Ureter (tissue), 1 donor: ENCODE measurements around the gene PNMA6F. TPM values are rescaled to one million over a fixed set of nuclear protein-coding genes. Genes with fewer than 3 reads are reported as not detected.
"Not testable (repeated sequence)": the region's sequence is repeated elsewhere in the genome, so short reads cannot be mapped to it uniquely, and the experiment has no call there.

Source experiments
- DNase-seq: peaks from one replicate; pipeline ENCODE4 v3.0.0-alpha.2; 2020; ENCODE audit warnings: low spot score
- total RNA-seq: library from RNA; stranded (reverse); gene quantifications from one replicate; pipeline ENCODE4 v1.2.4, GENCODE V29; 2023
- donor health status: DM: yes; HTN: yes; CAD: no.

Gene PNMA6F
- total RNA-seq, 1 donor from 2014 or later: not detected

DNA sequence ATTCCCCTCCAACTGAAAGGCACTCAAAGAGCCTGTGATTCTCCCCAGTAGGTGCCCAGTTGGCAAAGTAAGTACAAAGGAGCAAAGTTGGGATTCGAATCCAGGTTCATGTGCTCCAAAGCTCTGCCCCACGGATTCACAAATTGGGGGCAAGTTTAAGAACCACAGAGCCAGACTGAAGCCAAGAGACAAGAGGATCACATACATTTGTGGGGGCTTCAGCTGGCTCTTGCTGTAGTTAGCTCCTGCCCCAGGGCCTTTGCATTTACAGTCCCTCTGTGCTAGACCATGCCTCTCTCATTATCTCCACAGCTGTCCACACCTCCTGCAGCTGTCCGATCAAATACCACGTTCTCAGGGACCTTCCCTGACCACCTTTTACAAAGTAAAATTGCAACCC is 18.8 kb downstream of the PNMA6F start:
- no peak for DNase-seq

DNA sequence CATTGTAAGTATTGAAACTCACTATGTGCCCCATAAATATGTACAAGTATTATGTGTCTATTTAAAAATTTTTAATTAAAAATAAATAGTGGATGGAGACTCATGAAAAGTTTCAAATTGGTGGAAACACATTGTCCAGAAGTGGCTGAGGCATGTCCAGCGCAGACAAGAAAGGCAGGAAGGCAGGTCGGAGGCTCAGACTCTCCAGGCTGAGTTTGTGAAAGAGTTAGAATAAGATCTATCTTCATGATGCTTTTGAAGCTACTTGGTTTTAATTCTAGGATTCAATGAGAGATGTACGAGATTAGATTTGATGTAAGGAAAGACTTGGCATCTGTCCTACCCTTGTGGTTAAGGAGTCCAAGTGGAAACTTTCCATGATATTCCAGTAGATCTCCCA is 19.8 kb downstream of the PNMA6F start:
- no peak for DNase-seq

DNA sequence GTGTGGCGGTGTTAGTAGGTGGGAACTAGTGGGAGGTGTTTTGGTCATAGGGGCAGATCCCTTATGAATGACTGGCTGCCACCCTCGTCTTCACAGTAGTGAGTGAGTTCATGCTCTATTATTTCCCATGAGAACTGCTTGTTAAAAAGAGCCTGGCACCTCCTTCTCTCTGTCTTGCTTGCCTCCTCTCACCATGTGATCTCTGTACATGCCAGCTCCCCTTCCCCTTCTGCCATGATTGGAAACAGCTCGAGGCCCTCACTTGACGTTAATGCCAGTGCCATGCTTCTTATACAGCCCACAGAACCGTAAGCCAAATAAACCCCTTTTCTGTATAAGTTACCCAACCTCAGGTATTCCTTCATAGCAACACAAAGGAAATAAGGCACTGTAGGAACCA is 21.7 kb downstream of the PNMA6F start:
- peak; percentile 8 for DNase-seq

DNA sequence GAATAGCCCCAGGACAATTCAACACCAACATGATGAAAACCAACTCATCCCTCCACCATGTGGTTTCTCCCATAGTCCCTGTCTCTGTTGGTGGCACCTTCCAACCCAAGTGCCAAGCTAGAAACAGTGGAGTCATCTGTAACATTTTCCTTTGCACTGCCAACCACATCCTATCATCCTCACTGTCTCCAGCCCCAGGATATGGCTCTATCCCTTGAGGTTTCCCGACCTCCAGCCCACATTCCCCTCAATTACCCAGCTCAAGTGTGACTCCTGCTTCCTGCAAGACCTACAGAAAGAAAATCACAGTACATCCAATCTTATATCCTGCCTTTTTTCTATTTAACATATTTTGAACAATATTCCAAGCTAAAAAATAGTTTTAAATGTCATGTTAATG is 24.2 kb downstream of the PNMA6F start:
- peak; percentile 4 for DNase-seq

DNA sequence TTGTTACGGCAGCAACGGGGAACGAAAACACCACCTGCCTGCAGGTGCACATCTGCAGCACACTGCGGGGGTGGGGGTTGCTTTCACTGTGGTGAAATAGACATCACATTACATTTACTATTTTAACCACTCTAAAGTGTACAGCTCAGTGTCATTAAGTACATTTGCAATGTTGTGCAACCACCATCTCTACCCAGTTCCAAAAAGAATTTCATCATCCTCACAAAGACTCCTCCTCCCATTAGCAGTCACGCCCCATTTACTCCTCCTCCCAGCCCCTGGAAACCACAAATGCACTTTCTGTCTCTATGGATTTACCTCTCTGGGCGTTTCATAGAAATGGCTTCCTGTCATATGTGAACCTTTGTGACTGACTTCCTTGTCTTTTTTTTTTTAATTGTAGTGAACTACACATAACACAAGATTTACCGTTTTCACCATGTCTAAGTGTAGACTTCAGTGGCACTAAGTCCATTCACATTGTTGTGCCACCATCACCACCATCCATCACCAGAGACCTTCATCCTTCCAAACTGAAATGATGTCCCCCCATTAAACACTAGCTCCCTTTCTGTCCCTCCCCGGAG is 28.0 kb downstream of the PNMA6F start:
- not testable (repeated sequence) for DNase-seq

DNA sequence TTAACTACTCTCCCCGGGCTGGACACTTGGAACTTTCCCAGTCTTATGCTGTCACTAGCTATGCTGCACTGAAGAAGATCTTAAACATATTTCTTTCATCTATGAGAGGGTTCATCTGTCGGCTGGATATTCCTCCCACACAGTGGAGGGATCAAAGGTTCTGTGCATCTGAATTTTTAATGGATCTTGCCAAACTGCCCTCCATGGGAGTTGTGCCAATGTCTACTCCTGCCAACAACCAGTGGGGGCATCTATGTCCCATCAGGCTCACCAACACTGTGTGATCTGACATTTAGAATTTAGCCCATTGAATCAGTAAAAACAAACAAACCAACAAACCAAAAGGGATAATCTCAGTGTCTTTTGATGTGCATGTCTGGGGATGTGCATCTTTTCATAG is 32.8 kb downstream of the PNMA6F start:
- DNase-seq: not testable (repeated sequence)

DNA sequence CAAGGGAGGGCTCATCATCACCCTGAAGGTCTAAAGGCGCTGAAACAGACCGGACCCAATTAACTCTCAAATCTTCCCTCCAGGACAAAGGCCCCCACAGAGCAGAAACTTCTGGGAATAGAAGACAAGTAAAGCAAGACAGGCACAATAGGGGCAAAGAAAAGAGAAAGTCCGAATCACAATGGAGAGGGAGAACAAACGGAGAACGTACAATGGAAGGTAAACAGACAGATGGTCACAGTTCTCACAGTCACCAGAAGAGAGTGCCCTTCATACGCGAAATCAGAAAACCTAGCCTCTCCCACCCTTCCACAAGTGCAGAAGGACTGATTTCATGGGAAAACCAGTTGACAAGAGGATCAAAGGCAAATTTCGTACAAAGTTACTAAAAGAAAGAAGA is 35.9 kb downstream of the PNMA6F start:
- DNase-seq: not testable (repeated sequence)

DNA sequence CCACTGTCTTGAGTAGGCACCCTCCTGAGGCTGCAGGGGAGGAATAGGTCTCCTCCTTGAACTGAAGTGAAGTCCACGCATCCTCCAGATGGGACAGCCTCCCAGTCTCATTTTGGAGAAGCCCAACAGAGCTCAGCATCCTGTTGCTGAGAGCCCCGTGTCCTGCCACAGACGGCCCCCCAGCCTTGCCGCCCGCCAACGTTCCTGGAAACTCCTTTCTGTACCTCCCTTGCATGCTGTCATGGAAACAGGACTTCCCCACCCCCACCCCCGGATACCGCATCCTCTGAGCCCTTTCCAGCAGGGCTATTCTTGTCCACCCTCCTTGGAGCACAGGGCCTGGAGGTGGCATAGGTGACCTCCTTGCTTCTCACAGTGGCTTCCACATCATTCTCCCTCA is 37.6 kb downstream of the PNMA6F start:
- peak; percentile 40 for DNase-seq

DNA sequence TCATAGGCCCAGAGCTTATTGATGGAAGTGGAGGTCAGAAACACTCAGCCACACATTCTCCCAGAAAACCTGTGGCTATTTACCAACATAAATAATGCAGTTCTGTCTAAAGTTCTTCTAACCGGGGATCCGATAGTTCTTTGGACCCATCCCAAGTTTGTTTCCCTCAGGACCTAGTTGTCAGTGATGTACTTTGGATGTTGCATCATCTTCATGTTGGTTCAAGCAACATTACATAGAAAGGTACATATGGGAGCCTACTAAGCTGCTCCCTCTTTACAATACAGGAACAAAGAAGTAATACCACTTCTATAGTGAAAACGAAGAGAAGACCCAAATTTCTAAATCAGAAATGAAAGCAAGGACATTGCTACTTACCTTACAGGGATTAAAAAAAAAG is 39.8 kb downstream of the PNMA6F start:
- not testable (repeated sequence) for DNase-seq

DNA sequence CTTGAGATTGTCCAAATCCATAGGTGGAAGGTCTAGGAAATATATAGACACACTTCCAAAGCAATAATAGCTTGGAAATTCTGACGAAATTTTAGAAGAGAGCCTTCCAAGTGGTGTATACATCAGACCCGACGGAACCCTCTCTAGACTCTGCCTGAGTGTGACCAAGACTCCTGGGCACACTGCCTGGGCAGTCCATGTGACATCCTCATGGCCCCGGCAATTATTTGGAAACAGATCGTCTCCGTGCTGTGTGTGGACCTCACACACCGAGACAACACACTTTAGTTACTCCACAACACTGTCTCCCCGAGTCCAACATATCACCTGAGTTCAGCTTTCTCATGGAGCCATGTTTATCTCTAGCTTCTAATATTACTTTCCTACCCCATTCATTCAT is 42.3 kb downstream of the PNMA6F start:
- not testable (repeated sequence) for DNase-seq

DNA sequence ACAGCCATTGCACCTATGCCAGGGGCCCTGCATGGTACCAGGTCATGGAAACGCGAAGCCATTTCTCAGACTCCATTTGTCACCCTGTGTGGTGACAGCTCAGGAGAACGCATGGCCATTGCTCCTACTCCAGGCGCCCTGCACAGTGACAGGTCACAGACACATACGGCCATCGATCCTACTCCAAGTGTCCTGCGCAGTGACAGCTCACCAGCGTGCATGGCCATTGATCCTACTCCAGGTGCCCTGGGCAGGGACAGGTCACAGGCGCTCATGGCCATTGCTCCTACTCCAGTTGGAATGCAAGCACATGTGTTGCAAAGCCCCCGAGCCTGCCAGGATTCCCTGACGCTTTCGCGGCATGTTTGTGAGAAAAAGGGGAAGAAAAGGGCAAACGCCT is 45.5 kb downstream of the PNMA6F start:
- DNase-seq: not testable (repeated sequence)

DNA sequence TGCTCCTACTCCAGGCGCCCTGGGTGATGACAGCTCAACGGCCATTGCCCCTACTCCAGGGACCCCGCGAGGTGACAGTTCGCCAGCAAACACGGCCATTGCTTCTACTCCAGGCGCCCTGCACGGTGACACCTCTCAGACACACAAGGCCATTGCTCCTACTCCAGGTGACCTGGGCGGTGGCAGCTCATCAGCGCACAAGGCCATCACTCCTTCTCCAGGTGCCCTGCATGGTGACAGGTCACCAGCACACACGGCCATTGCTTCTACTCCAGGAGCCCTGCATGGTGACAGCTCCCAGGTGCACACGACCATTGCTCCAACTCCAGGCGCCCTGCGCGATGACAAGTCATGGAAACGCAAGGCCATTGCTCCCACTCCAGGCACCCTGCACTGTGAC is 46.1 kb downstream of the PNMA6F start:
- DNase-seq: peak; percentile 20

DNA sequence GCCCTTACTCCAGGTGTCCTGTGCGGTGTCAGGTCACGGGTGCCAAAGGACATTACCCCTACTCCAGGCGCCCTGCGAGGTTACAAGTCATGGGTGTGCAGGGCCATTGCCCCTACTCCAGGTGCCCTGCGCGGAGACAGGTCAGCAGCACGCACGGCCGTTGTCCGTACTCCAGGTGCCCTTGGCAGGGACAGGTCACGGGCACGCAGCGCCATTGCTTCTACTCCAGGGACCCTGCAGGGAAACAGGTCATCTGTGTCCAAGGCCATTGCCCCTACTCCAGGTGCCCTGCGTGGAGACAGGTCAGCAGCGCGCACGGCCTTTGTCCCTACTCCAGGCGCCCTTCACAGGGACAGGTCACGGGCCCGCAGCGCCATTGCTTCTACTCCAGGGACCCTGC is 49.0 kb downstream of the PNMA6F start:
- peak; percentile 27 for DNase-seq

DNA sequence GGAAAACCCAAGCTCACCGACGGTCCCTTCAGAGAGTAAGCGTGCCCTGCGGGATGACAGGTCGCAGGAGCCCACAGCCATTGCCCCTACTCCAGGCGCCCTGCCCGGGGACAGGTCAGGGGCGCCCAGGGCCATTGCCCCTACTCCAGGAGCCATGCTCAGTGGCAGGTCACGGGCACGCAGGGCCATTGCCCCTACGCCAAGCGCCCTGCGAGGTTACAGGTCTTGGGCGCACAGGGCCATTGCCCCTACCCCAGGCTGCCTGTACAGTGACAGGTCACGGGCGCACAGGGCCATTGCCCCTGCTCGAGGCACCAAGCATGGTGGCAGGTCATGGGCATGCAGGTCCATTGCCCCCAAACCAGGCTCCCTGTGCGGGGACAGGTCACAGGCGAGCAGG is 49.5 kb downstream of the PNMA6F start:
- not testable (repeated sequence) for DNase-seq

Other genes starting within 250 kb of the PNMA6F start
- 0.55 TPM for gene PNMA6A, start 249.3 kb downstream of the PNMA6F start, total RNA-seq
- not detected for gene MAGEA1, start 142.5 kb downstream of the PNMA6F start, total RNA-seq
- gene ZNF275, start 12.4 kb upstream of the PNMA6F start, total RNA-seq: 13.8 TPM
- gene PNMA6E, start 79.6 kb upstream of the PNMA6F start, total RNA-seq: not detected
- 1.1 TPM for gene ZFP92, start 89.7 kb upstream of the PNMA6F start, total RNA-seq
- 2.1 TPM for gene TREX2, start 124.3 kb upstream of the PNMA6F start, total RNA-seq
- 33.3 TPM for gene HAUS7, start 148.8 kb upstream of the PNMA6F start, total RNA-seq
- 77.5 TPM for gene BGN, start 173.2 kb upstream of the PNMA6F start, total RNA-seq
- gene ATP2B3, start 195.9 kb upstream of the PNMA6F start, total RNA-seq: not detected